ENCODE measurements around the gene LPCAT1. TPM values are rescaled to one million over a fixed set of nuclear protein-coding genes. Genes with fewer than 3 reads are reported as not detected.
"Not testable (repeated sequence)": the region's sequence is repeated elsewhere in the genome, so short reads cannot be mapped to it uniquely, and the experiment has no call there.

The LPCAT1 gene
- total RNA-seq, 2 donors from 2014 or later = 13.2 to 18.1 TPM

GRCh38 chr5:1460054-1460682 lies 63.6 kb downstream of the LPCAT1 start:
- no peak for TF ChIP-seq CTCF (IDR thresholded peaks at IDR 0.05)
- Histone ChIP-seq H3K36me3 (peaks cover 21% of the 10 kb centered on the region), H3K9me3 (peaks cover 0 to 5% of the 10 kb centered on the region in 2 donors), H3K4me3 (no peak overlapping the region), H3K27me3 (no peaks in the 10 kb centered on the region), H3K4me1 (no peaks in the 10 kb centered on the region), H3K27ac (no peak overlapping the region)
- DNase-seq (ENCODE audit: low spot score) = no peak

- H3K4me1 ChIP-seq; H3K27me3 ChIP-seq; H3K27ac ChIP-seq; H3K9me3 ChIP-seq; H3K4me3 ChIP-seq; DNase-seq (ENCODE audit: low spot score): not testable (repeated sequence)
- H3K36me3 ChIP-seq = peaks cover 21% of the 10 kb centered on the region
These were observed 64.3 kb downstream of the LPCAT1 start for GRCh38 chr5:1459435-1459834.

GRCh38 chr5:1456110-1456881 lies 67.5 kb downstream of the LPCAT1 start:
- H3K27me3 ChIP-seq; H3K4me1 ChIP-seq; H3K27ac ChIP-seq; DNase-seq (ENCODE audit: low spot score); H3K36me3 ChIP-seq; H3K4me3 ChIP-seq: not testable (repeated sequence)
- H3K9me3 ChIP-seq = peaks cover 0 to 15% of the 10 kb centered on the region in 2 donors

GRCh38 chr5:1453613-1454012 lies 70.1 kb downstream of the LPCAT1 start:
- no peaks in the 10 kb centered on the region for H3K36me3 ChIP-seq
- DNase-seq (ENCODE audit: low spot score) = no peak
- TF ChIP-seq CTCF (IDR thresholded peaks at IDR 0.05) = no peak

GRCh38 chr5:1449081-1449630 lies 74.6 kb downstream of the LPCAT1 start:
- Histone ChIP-seq H3K36me3 (no peaks in the 10 kb centered on the region), H3K4me3 (no peak overlapping the region), H3K27ac (no peak overlapping the region), H3K9me3 (peaks cover 0 to 10% of the 10 kb centered on the region in 2 donors), H3K27me3 (peaks cover 19 to 23% of the 10 kb centered on the region in 2 donors), H3K4me1 (peaks cover 0 to 20% of the 10 kb centered on the region in 2 donors)
- TF ChIP-seq CTCF (IDR thresholded peaks at IDR 0.05) = no peak
- DNase-seq (ENCODE audit: low spot score) = no peak

More at GRCh38 chr5:1453613-1454012, 70.1 kb downstream of the LPCAT1 start:
- Histone ChIP-seq H3K4me3 (no peak overlapping the region), H3K27me3 (peaks cover 0 to 3% of the 10 kb centered on the region in 2 donors), H3K9me3 (peaks cover 0 to 15% of the 10 kb centered on the region in 2 donors), H3K4me1 (no peaks in the 10 kb centered on the region), H3K27ac (no peak overlapping the region)

GRCh38 chr5:1448511-1449011 lies 75.2 kb downstream of the LPCAT1 start:
- peaks cover 0 to 5% of the 10 kb centered on the region in 2 donors for H3K9me3 ChIP-seq
- no peak overlapping the region for H3K4me3 ChIP-seq
- no peak for DNase-seq (ENCODE audit: low spot score)
- no peak for TF ChIP-seq CTCF (IDR thresholded peaks at IDR 0.05)
- H3K27me3 ChIP-seq = peaks cover 19 to 23% of the 10 kb centered on the region in 2 donors
- H3K36me3 ChIP-seq = no peaks in the 10 kb centered on the region
- H3K27ac ChIP-seq = no peak overlapping the region
- H3K4me1 ChIP-seq = peaks cover 0 to 20% of the 10 kb centered on the region in 2 donors
